ENCODE results near the gene BRS3.

The BRS3 gene

GRCh38 chrX:136493011-136493410, 5.3 kb downstream of the BRS3 start:
- FAIRE-seq (no peak), DNase-seq (ENCODE audit: insufficient read length, low spot score) (no peak)

- no peak for DNase-seq (ENCODE audit: insufficient read length, low spot score)
- FAIRE-seq, result no peak
Observed at GRCh38 chrX:136495043-136495442, 7.3 kb downstream of the BRS3 start.

GRCh38 chrX:136496186-136496763, 8.5 kb downstream of the BRS3 start:
- FAIRE-seq, result no peak

GRCh38 chrX:136496764-136497555, 9.2 kb downstream of the BRS3 start:
- FAIRE-seq, result no peak

More at GRCh38 chrX:136496186-136496763, 8.5 kb downstream of the BRS3 start:
- DNase-seq (ENCODE audit: insufficient read length, low spot score), result no peak

GRCh38 chrX:136497556-136498052, 9.9 kb downstream of the BRS3 start, which contains the start of gene HTATSF1:
Gene HTATSF1, plus strand, starts transcription at chrX:136497592. Its CDS starts 93 bp downstream, at chrX:136497685.
- no peak for DNase-seq (ENCODE audit: insufficient read length, low spot score)
- no peak for FAIRE-seq

More at GRCh38 chrX:136496764-136497555, 9.2 kb downstream of the BRS3 start:
- DNase-seq (ENCODE audit: insufficient read length, low spot score), result peak; percentile 46

GRCh38 chrX:136519069-136519468, 31.3 kb downstream of the BRS3 start:
- DNase-seq (ENCODE audit: insufficient read length, low spot score) (no peak), FAIRE-seq (no peak)

GRCh38 chrX:136523770-136524169, 36.0 kb downstream of the BRS3 start:
- no peak for DNase-seq (ENCODE audit: insufficient read length, low spot score)
- no peak for FAIRE-seq

GRCh38 chrX:136525738-136526606, 38.2 kb downstream of the BRS3 start:
- DNase-seq (ENCODE audit: insufficient read length, low spot score) (peak; percentile 2), FAIRE-seq (no peak)

GRCh38 chrX:136528645-136529315, 41.0 kb downstream of the BRS3 start:
- no peak for FAIRE-seq
- no peak for DNase-seq (ENCODE audit: insufficient read length, low spot score)

- DNase-seq (ENCODE audit: insufficient read length, low spot score), result no peak
- no peak for FAIRE-seq
Observed at GRCh38 chrX:136529795-136530194, 42.0 kb downstream of the BRS3 start.

- DNase-seq (ENCODE audit: insufficient read length, low spot score) (no peak), FAIRE-seq (no peak)
Observed at GRCh38 chrX:136531951-136532350, 44.2 kb downstream of the BRS3 start, which contains the start of gene VGLL1. Gene VGLL1, plus strand, starts transcription at chrX:136532215. Its CDS starts 3,806 bp downstream, at chrX:136536021.

GRCh38 chrX:136534131-136534530, 46.4 kb downstream of the BRS3 start:
- FAIRE-seq, result no peak

GRCh38 chrX:136538811-136539210, 51.1 kb downstream of the BRS3 start:
- no peak for FAIRE-seq
- DNase-seq (ENCODE audit: insufficient read length, low spot score), result no peak

More at GRCh38 chrX:136534131-136534530, 46.4 kb downstream of the BRS3 start:
- DNase-seq (ENCODE audit: insufficient read length, low spot score), result no peak

GRCh38 chrX:136540226-136540625, 52.5 kb downstream of the BRS3 start:
- no peak for DNase-seq (ENCODE audit: insufficient read length, low spot score)
- FAIRE-seq, result no peak

- DNase-seq (ENCODE audit: insufficient read length, low spot score), result no peak
- FAIRE-seq, result no peak
Observed at GRCh38 chrX:136541294-136541693, 53.5 kb downstream of the BRS3 start.

- FAIRE-seq (no peak), DNase-seq (ENCODE audit: insufficient read length, low spot score) (no peak)
Observed at GRCh38 chrX:136542281-136542680, 54.5 kb downstream of the BRS3 start.
